D341Med (cell line): Measurements from ENCODE around the gene PLXDC2.

Source experiments
- DNase-seq: peaks from one replicate; pipeline ENCODE4 v3.0.0; 2012; ENCODE audit warnings: low spot score

The PLXDC2 gene

DNA sequence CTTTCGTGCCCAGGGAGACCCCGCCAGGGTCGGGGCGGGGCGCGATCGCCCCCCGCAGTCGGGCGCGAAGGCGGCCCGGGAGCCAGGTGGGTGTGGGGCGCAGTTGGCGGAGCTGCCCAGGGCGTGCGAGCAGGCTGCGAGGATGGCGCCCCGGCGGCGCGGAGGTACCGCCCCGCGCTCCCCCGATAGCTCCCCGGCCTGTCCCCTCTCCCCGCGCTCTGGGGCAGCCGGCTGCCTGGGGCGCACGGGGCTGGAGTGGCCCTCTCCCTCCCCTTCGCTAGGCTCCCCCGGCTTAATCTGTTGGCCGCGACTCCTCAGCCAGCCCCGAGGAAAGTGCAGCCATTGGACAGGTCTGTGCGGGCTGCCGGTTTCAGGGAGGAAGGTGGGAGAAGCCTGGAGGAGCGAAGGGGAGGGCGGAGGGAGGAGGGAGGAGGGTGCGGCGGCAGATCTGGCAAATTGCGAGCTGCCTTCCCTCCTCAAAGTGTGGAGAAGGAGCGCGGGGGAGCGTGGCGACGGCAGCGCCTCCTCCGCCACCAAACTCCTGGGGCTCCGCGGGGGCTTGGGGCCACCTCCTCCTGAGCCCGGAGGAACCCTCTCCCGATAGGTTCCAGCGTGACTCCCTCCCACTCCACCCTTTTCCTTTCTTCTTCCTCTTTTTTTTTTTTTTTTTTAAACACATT is 361 bp upstream of the PLXDC2 start:
- peak; percentile 84 for DNase-seq

DNA sequence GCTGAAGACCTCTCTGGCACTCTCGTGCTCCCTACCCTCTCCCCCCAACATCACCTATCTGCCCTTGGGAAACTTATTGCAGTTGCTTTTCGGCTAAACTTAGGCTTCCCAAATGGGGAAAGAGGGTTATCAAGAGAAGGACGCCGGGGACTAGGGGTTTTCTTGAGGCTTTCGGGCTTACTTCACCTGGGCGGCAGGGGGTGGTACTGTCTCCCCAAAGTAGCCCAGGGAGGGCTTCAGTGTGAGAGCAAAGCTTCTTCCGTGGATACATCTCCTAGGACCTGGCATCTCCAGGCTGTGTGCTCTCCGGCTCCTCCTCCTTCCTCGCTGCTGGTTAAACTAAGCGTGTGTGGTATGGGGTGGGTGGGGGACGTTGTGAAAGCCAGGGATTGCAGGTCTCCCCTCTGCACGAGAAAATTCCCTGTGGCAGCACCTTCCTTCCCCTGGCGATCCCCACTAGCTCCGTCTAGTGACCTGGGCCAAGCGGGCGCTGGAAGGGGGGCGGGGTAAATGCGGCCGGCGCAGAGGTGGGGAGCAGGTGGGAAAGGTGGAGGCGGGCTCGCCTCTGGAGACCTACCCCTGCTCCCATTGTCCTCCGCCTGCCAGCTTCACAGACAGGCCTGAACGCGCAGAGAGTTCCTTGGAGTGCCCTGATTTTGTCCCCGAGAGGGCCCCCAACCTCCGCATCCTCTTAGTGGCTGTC is 1.1 kb downstream of the PLXDC2 start:
- DNase-seq: peak; percentile 39

DNA sequence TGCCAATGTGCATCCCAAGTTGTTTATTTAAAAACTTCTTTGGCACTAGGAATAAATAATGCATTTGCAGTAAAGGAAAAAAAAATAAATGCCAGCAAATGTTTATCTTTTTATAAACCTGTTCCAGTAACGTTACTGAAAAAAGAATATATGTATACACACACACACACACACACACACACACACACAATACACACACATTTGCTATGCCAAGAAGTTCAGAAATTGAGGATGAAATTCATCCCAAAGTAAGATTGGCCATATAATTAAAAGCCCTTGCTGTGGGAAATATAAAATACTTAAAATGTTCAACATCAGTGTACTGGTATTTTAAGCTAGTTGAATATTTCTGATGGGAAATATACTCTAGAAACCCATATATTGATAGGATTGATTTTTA is 2.6 kb downstream of the PLXDC2 start:
- no peak for DNase-seq

DNA sequence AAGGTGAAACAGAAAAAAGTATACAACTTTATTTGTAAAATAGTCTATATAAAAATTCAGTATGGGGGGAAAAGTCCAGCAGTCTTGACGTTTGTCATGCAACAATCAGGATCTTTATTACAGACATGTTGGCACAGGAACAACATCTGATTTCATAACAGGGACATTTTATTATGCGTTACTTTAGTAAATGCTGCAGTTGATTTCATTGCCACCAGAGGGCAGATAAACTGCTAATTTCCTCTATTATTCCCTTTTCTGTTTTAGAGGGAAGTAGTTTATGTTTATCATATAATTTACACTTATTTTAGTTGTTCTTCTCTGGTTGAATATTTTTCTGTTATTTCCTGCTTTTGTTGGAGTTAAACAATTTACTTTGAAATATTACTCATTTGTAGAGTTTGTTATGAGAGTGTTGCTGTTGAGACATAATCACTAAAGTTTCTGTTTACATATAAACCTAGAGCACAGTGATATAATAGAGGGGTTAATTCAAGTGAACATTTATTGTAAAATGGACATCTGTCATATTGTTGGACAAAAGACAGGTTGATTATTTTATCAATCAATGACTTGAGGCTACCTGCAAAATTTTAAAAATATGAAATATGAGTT is 3.3 kb downstream of the PLXDC2 start:
- no peak for DNase-seq

DNA sequence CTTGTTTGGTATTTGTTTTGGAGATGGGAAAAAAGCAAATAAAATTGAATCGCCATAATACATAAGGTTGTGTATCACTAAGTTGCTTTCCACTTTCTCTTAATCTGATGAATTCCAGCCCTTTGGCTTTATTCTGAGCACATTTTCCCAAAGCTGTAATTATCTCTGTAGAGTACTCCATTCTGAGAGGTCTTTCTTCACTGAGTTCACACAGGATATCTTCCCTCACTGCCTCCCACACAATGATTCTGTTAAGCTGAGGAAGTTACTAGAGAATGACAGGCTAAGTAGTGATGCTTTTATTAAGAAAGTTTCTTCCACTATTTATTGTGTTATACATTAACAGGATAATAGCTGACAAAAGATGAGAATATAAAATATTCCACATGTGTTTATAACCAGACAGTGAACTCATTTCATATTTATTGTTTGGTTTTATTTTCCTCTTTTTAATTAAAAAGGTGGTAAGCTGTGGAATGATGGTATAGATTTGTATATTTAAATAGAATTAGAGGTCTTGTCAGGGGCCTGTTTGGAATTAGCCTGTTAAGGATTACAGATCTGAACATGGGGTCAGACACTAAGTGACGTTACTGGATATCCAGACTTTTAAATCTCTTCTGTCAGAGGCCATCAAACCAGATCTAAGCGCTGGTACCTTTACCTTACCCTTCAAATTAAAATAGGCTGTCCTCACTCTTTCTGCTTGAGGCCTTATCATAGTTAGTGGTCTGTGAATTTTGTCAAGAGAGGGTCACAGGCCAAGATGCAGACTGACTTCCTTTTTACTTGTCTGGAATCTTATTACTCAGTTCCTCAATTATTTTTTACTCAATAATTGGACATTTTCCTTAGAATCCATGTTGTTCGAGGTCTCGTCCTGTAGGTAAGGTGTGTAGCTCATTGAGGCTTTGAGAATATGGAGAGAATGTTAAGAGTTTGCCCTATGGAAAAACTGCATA is 8.4 kb downstream of the PLXDC2 start:
- DNase-seq: no peak

DNA sequence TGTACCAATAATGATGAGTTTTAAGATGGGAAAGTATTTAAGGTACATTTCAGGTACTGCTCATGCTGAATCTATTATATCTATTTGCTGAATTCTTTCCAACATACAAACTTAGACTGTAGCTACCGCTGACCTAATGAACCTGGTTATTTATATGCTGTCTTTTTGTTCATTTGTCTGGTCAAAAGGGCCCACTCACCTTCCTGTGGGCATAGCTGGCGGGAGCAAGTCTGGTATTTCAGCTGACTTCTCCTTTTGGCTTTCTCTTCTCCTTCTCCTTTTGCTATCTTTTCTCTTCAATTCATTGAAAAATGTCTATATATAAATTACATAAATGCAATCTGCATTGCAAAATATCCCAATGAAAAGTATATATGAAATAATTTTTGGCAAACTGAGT is 9.5 kb downstream of the PLXDC2 start:
- DNase-seq: no peak

DNA sequence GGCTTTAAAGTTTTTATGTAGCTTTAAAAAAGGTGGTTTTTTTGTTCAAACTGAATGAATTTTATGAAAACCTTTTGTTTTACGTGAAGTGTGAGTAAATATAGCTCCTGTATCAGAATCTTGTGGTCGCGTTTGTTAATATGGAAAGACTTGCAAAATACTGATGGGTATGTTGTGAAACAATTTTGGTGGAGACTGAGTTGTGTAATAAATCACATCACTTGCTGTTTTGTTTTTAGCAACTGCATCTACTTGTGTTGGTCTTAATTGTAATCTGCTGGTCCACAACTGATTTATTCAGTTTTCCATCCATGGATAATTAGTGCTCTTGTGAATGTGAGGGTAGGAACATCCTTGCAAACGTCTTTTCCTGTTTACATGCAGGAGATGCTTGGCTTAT is 10.5 kb downstream of the PLXDC2 start:
- no peak for DNase-seq

DNA sequence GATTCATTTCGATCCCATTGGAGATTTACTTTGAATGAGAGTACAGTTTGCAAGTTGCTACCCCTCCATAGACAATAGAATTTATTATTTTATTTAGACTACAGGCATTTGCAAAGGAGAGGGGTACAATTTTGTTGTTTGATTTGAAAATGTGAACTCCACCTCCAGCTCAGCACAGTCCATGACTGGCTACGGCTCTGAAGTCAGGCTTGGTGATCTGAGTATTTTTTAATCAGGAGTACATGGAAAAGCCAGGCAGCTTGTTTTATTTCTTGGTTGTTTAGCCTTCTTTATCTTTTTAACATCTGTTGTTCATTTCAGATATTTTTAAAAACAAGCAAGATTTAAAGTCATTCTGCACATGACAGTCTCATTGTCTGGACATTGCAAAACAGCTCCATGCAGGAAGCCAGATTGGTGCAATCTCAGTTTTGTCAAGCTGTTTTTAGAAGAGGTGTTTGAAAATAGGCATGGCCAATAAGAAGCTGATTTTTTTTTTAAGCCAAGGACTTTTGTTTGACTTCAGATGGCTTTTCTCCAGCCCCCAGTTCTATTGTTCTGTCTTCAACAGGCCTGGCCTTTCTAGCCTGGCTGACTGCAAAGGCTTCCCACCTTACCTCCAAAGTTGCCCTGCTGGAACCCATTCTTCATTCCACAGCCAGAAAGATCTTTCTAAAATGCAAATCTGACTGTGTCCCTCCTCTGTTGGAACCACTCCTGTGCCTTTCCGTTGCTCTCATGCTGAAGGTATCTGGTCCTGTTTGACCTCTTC is 12.2 kb downstream of the PLXDC2 start:
- DNase-seq: no peak

DNA sequence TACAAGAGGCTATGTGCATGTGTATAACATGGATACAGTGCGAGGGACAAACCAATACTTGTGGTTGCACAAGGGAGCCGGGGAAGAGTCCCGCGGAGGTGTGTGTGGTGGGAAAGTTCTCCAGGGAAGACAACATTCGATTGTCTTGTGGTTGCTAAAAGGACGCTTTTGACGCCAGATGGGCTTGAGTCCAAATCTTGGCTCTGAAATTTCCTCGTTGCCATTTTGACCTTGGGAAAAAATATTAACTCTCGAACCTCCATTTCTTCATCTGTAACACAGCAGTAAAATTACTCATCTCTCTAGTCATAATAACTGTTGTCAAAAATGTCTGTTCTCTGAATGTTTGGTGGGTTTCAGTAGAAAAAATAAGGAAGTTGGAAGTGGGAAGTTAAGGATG is 16.5 kb downstream of the PLXDC2 start:
- DNase-seq: no peak

DNA sequence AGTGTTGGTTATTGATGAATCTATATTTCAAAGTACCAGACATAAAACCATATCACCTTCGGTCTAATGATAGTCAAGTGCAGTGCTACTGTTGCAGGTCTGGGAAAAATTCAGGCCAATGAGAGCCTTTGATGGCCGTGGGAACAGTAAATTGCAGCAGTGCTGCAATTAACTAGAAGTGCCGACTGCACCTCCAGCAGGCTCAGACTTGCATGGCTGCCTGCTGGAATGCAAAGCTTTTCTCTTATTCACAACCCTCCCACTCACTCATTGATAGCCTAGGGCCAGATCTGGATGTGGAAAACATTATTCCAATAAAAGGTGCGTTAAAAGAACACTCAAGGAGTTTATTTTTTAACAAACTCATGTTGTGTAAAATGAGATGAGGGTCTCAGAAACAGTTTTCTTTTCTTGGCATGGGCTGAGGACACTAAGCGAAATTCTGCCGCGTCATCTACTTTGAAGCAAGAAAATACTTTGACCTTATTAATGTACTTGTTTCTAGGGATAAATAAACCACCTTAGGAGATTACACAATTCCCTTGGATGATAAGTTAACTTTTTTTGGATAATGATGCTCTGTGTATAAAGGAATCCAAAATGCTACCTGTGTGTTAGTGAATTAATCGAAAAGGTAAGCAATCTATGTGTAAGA is 17.1 kb downstream of the PLXDC2 start:
- no peak for DNase-seq

DNA sequence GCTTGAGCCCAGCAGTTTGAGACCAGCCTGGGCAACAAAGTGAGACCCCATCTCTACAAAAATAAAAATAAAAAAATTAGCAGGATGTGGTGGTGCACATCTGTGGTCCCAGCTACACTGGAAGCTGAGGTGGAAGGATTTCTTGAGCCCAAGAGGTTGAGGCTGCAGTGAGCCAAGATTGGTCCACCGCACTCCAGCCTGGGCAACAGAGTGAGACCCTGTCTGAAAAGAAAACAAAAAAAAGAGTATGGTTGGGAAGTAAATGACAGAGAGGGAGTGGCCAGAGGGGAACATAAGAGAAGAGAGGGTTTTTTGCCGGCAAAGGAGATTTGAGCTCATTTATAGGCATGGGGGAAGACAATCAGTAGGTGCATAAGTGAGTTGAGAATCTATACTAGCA is 19.7 kb downstream of the PLXDC2 start:
- no peak for DNase-seq

DNA sequence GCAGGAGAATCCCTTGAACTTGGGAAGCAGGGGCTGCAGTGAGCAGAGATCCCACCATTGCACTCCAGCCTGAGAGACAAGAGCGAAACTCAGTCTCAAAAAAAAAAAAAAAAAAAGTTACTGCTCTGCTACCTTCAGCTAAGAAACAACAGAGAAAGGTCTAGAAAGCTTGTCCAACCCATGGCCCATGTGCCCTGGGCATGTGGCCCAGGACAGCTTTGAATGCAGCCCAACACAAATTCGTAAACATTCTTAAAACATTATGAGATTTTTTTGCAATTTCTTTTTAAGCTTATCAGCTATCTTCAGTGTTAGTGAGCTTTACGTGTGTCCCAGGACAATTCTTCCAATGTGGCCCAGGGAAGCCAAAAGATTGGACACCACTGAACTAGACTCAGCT is 22.9 kb downstream of the PLXDC2 start:
- no peak for DNase-seq

DNA sequence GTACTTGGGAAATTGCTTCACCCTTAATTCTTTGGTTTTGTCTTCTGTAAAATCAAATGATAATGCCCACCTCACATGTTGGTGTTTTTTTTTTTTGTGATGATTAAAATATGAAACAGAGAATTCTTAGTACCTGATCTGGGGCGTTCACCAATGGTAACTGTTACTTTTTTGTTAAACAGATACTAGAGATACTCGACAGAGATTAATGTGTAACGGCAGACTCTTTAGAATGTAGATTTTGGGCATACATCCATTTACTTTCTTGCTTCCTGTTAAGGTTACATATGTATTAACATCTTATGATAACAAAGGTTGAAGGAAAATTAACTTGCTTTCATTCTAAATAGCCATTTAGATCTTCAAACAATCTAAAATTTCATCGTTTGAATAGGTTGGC is 23.3 kb downstream of the PLXDC2 start:
- DNase-seq: no peak

DNA sequence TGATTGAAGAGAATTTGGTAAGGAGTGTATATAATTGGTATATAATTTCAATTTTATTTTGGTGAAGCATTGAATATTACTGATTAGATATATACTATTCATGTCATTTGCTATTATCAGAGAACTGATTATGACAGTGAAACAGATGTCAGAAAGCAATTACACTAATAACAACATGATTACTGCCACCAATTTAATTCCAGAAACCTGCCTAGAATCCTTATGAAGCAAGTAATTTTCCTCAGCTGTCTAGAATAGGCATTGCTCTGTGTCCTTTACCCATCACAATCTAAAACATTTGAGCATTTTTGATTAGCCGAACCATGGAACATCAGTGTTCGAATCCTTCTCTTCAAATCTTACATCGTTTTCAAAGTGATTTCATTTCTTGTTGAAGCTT is 24.5 kb downstream of the PLXDC2 start:
- no peak for DNase-seq

DNA sequence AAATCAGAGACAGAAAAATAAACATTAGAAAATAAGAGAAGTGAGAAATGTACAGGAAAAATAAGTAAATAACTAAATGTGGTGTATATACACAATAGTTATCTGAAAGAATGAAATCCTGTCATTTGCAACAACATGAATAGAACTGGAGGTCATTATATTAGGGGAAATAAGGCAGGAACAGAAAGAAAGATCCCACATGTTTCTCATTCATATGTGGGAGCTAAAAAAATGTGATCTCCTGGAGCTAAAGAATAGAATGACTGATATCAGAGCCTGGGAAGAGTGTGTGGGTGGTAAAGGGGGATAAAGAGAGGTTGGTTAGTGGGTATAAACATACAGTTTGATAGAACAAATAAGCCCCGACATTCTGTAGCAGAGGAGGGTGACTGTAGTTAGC is 27.3 kb downstream of the PLXDC2 start:
- DNase-seq: no peak

DNA sequence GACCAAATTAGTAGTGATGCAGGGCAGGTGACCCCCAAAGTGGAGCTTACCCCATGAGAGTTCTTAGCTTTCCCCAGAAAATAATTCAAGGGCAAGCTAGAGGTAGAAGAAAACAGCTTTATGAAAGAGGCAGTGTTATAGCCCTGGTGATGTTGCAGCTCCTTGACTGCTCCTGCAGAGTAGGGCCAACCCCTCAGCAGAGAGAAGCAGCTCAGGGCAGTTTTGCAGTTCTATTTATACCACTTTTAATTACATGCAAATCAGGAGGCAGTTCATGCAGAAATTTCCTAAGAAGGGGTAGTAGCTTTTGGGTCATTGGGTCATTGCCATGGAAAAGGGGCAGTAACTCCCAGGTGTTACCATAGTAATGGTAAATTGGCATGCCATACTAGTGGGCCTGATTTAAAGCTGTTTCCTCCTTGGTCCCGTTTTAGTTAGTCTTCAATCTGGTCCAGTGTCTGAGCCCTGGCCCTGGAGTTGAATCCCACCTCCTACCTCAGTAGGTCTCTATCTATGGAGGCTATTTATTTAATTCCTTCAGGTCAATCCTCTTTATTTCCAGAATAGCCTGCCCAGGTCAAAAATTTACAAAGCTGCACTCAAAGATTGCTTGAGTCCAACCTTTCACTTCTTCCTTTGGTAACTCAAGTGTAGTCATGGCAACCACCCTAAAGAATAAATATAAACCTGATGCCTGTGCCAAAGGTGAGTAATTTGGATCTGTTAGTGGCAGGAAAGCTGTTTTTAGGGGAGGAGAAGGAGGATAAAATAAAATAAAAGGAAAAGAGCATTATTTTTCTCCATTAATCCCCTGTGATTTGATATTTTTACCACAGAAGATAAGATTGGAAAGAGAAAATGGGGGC is 29.5 kb downstream of the PLXDC2 start:
- DNase-seq: no peak

DNA sequence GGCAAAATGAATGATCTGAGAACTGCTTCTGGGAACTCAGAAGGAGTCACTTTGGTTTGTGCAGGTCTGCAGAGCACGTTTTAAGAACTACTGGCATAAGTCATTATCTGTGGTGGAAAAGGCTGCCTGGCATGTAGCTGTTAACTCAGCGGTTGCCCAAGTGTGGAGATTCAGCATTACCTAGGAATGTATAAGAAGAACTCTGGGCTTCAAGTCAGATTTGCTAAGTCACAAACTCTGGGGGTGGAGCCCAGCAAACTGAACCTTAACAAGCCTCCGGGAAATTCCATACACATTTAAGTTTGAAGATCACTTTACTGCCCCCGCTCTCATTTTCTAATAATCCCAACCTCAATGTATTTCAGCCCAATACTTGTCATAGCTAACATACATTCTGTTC is 31.1 kb downstream of the PLXDC2 start:
- DNase-seq: no peak

DNA sequence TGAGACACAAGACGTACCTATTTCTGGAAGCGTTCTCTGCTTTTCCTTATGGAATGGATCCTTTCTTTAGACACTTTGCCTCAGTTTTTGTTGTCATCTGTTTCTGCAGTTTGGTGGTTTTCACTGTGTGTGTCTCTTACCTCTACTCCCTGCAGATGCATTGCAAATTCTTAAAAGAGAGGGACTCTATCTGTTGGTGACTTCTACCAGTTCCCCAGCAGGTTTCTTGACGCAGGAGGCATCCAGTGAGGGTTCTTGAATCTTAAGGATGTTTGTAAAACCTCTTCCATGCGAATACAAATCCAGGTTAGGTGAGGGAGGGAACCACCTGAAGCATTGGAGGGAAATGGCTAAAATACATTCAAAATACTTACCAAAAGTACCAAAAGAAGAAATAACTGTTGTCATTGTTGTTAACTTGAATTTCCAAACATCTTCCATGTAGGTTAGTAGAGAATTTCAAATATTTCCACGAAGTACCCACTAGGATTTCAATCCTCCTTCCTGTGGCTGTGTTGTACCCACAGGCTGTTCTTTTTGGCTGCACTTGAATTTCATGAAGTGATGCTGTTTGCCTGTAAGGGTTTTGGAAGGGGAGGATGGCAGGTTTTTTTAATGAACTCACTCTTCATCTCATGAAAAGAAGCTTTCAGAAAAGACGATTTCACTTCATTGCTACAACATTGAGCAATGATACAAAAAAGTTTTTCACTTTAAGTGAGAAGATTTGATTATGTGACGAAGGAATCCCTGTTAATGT is 32.2 kb downstream of the PLXDC2 start:
- no peak for DNase-seq

DNA sequence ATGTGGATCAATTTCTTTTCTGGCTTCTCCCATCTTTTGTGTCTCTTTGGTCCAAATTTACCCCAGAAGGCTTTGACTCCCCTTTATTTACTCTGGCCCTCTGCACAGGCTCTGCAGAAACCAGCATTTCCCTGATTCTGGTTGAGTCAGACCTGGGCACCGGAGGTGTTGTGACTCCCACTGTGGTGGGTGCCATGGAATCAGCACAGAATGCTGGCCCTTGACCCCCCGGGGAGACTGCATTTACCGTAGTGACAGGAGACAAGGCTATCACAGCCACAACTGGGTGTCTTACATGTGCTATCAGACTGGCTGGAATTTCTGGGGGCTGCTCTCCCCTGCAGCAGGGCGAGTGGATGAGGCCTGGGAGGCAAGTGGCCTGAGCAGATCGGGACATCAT is 37.6 kb downstream of the PLXDC2 start:
- DNase-seq: no peak
